Cardiac muscle cell (in vitro differentiated cells and primary cell): ENCODE data around the gene ITPRIPL2. TPM values are rescaled to one million over a fixed set of nuclear protein-coding genes. Genes with fewer than 3 reads are reported as not detected.

ENCODE experiments used
- DNase-seq, 2 donors: peaks; one replicate each; pipeline versions ENCODE4 v3.0.0 to v3.0.0-alpha.2; 2010 to 2017; ENCODE audit warnings: low read depth in 1 of 2, low spot score in 1 of 2
- H3K27ac ChIP-seq: fragments of 200-600 bp; sonication (generic); 2 replicates; pipeline ENCODE4 v1.5.1; 2016
- H3K27me3 ChIP-seq: fragments of 200-600 bp; sonication (generic); 2 replicates; pipeline ENCODE4 v1.6.0; 2016; ENCODE audit warnings: control low read depth
- H3K36me3 ChIP-seq: fragments of 200-600 bp; sonication (generic); 2 replicates; pipeline ENCODE4 v1.5.1; 2016; ENCODE audit warnings: control low read depth
- H3K4me1 ChIP-seq: fragments of 200-600 bp; sonication (generic); 2 replicates; pipeline ENCODE4 v1.8.1; 2017; ENCODE audit warnings: low read depth, mild to moderate bottlenecking, mixed run types
- H3K4me3 ChIP-seq: fragments of 200-600 bp; sonication (generic); 2 replicates; pipeline ENCODE4 v1.5.1; 2016; ENCODE audit warnings: mild to moderate bottlenecking
- H3K9me3 ChIP-seq: fragments of 200-600 bp; sonication (generic); 2 replicates; pipeline ENCODE4 v1.5.1; 2017; ENCODE audit warnings: low read depth, mild to moderate bottlenecking, control low read depth
- polyA plus RNA-seq: library from polyadenylated mRNA; unstranded; fragments of >200 nt; fragmentation: Nextera tagmentation; extraction: Ambion mirVana; gene quantifications from 2 replicates; pipeline ENCODE4 v1.2.1, GENCODE V29; 2016
- total RNA-seq: library from RNA; depleted of rRNA; stranded (reverse); fragments of >200 nt; gene quantifications from 2 replicates; pipeline ENCODE4 v1.2.3, GENCODE V29; 2016
- TF ChIP-seq, protein P1 (sequence below): IDR thresholded peaks from 2 replicates; pipeline ENCODE4 v1.5.1; 2012; ENCODE audit warnings: low read depth, mild to moderate bottlenecking, low read length

The ITPRIPL2 gene
- total and polyA plus RNA-seq, 2 experiments from 2014 or later, result 2.8 to 9.7 TPM

DNA sequence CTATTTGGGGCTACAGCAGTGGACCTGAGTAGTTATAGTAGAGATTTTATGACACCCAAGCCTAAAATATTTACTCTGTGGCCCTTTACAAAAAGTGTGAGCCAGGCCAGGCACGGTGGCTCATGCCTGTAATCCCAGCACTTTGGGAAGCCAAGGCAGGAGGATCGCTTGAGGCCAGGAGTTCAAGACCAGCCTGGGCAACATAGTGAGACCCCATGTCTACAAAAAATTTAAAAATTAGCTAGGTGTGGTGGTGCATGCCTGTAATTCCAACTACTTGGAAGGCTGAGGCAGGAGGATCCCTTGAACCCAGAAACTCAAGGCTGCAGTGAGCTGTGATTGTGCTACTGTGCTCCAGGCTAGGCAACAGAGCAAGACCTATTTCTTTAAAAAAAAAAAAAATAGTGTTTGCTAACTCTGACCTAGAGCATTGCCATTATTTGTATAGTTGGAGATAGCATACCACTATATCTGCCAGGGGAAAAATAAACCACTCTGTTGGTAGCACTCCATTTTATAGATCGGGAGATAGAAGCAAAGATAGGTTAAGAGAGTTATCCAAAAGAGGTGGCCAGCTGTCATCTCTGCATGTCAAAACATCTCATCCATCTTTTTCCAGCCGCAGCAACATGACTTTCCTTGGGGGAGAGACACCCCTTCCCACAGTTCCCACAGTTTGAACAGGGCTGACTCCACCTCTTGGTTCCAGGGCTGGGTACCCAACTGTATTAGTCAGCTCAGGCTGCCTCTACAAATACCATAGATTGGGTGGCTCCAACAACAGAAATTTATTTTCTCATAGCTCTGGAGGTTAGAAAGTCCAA, 3.0 kb upstream of the ITPRIPL2 start:
- Histone ChIP-seq H3K4me3 (no peak overlapping the region), H3K4me1 (no peaks in the 10 kb centered on the region), H3K27ac (no peak overlapping the region), H3K27me3 (peaks cover 8% of the 10 kb centered on the region), H3K36me3 (no peaks in the 10 kb centered on the region), H3K9me3 (no peaks in the 10 kb centered on the region)
- no peak for DNase-seq
- TF ChIP-seq, protein P1, sequence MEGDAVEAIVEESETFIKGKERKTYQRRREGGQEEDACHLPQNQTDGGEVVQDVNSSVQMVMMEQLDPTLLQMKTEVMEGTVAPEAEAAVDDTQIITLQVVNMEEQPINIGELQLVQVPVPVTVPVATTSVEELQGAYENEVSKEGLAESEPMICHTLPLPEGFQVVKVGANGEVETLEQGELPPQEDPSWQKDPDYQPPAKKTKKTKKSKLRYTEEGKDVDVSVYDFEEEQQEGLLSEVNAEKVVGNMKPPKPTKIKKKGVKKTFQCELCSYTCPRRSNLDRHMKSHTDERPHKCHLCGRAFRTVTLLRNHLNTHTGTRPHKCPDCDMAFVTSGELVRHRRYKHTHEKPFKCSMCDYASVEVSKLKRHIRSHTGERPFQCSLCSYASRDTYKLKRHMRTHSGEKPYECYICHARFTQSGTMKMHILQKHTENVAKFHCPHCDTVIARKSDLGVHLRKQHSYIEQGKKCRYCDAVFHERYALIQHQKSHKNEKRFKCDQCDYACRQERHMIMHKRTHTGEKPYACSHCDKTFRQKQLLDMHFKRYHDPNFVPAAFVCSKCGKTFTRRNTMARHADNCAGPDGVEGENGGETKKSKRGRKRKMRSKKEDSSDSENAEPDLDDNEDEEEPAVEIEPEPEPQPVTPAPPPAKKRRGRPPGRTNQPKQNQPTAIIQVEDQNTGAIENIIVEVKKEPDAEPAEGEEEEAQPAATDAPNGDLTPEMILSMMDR, result no peak

DNA sequence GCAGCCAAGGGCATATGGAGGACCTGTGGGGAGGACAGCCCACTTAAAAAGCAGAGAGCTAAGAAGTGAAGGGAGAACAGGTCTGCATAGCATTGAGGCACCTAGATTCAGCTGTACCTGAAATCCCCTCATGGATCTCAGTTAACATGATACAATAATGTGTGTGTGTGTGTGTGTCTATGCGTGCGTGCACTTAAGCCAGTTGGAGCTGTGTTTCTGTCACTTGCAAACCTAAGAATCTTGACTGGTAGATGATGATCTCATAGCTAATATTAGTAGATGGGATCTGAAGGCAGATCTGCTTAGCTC, 1.7 kb upstream of the ITPRIPL2 start:
- no peak overlapping the region for H3K4me3 ChIP-seq
- TF ChIP-seq, protein P1, result no peak
- H3K4me1 ChIP-seq, result no peaks in the 10 kb centered on the region
- no peak for DNase-seq
- no peaks in the 10 kb centered on the region for H3K36me3 ChIP-seq
- no peak overlapping the region for H3K27ac ChIP-seq
- H3K9me3 ChIP-seq, result no peaks in the 10 kb centered on the region
- peaks cover 8% of the 10 kb centered on the region for H3K27me3 ChIP-seq

- Histone ChIP-seq H3K9me3 (no peaks in the 10 kb centered on the region), H3K27ac (no peak overlapping the region), H3K4me3 (peak overlapping the region; percentile 43), H3K27me3 (peaks cover 8% of the 10 kb centered on the region), H3K4me1 (no peaks in the 10 kb centered on the region), H3K36me3 (no peaks in the 10 kb centered on the region)
- TF ChIP-seq, protein P1, result no peak
- DNase-seq, result peak in 1 of 2 donors; percentile 73
Observed at GRCh38 chr16:19114359-19115147, 789 bp downstream of the ITPRIPL2 start.

GRCh38 chr16:19115148-19116021, 1.6 kb downstream of the ITPRIPL2 start:
- no peak for DNase-seq
- Histone ChIP-seq H3K27ac (no peak overlapping the region), H3K4me1 (no peaks in the 10 kb centered on the region), H3K4me3 (no peak overlapping the region), H3K36me3 (no peaks in the 10 kb centered on the region), H3K27me3 (peaks cover 8% of the 10 kb centered on the region), H3K9me3 (no peaks in the 10 kb centered on the region)
- TF ChIP-seq, protein P1, result peak; percentile 54

GRCh38 chr16:19116711-19117449, 3.1 kb downstream of the ITPRIPL2 start:
- H3K4me3 ChIP-seq, result no peak overlapping the region
- DNase-seq, result no peak
- H3K27me3 ChIP-seq, result peaks cover 8% of the 10 kb centered on the region
- no peaks in the 10 kb centered on the region for H3K9me3 ChIP-seq
- no peaks in the 10 kb centered on the region for H3K36me3 ChIP-seq
- TF ChIP-seq, protein P1, result no peak
- no peak overlapping the region for H3K27ac ChIP-seq
- H3K4me1 ChIP-seq, result no peaks in the 10 kb centered on the region
